Stomach smooth muscle (tissue), 2 donors: ENCODE measurements around the gene GSTO1.
"Not testable (repeated sequence)": the region's sequence is repeated elsewhere in the genome, so short reads cannot be mapped to it uniquely, and the experiment has no call there.

ENCODE experiments used
- H3K27ac ChIP-seq: one replicate; pipeline ENCODE4 v1.7.0; 2013; ENCODE audit warnings: mild to moderate bottlenecking, low read length, inconsistent platforms
- H3K27me3 ChIP-seq, 2 donors: one replicate each; pipeline ENCODE4 v1.7.0; 2013; ENCODE audit warnings: low read length in 2 of 2; ENCODE audit not compliant: insufficient read depth in 2 of 2, control insufficient read depth in 1 of 2
- H3K36me3 ChIP-seq, 2 donors: one replicate each; pipeline ENCODE4 v1.7.0; 2013; ENCODE audit warnings: low read length in 2 of 2; ENCODE audit not compliant: control insufficient read depth in 2 of 2, insufficient read depth in 2 of 2
- H3K4me1 ChIP-seq: one replicate; pipeline ENCODE4 v1.7.0; 2013; ENCODE audit warnings: low read length; ENCODE audit not compliant: control insufficient read depth, insufficient read depth
- H3K4me3 ChIP-seq, 2 donors: one replicate each; pipeline ENCODE4 v1.7.0; 2013; ENCODE audit warnings: low read length in 2 of 2
- H3K9ac ChIP-seq, 2 donors: one replicate each; pipeline ENCODE4 v1.7.0; 2013; ENCODE audit warnings: low read length in 2 of 2, mild to moderate bottlenecking in 1 of 2
- H3K9me3 ChIP-seq, 2 donors: one replicate each; pipeline ENCODE4 v1.7.0; 2013; ENCODE audit warnings: low read length in 2 of 2; ENCODE audit not compliant: control insufficient read depth in 2 of 2
- donor health status: healthy.
- donor health status: Pancreatic carcinoma.

GSTO1 gene

GRCh38 chr10:104233817-104234216 is 20.9 kb upstream of the GSTO1 start:
- no peaks in the 10 kb centered on the region for H3K27me3 ChIP-seq
- H3K9ac ChIP-seq = no peak overlapping the region
- H3K4me3 ChIP-seq = no peak overlapping the region
- H3K9me3 ChIP-seq = no peaks in the 10 kb centered on the region
- H3K27ac ChIP-seq = no peak overlapping the region
- H3K4me1 ChIP-seq = peaks cover 9% of the 10 kb centered on the region
- no peaks in the 10 kb centered on the region for H3K36me3 ChIP-seq

GRCh38 chr10:104234934-104235333 is 19.8 kb upstream of the GSTO1 start:
- Histone ChIP-seq H3K27me3 (no peaks in the 10 kb centered on the region), H3K36me3 (no peaks in the 10 kb centered on the region)

GRCh38 chr10:104235801-104236200 is 18.9 kb upstream of the GSTO1 start:
- Histone ChIP-seq H3K4me1 (peaks cover 9% of the 10 kb centered on the region), H3K27ac (no peak overlapping the region), H3K9me3 (no peaks in the 10 kb centered on the region), H3K9ac (no peak overlapping the region), H3K36me3 (no peaks in the 10 kb centered on the region), H3K4me3 (no peak overlapping the region), H3K27me3 (no peaks in the 10 kb centered on the region)

More at GRCh38 chr10:104234934-104235333, 19.8 kb upstream of the GSTO1 start:
- H3K4me1 ChIP-seq = peaks cover 9% of the 10 kb centered on the region
- no peak overlapping the region for H3K9ac ChIP-seq
- no peak overlapping the region for H3K4me3 ChIP-seq
- H3K27ac ChIP-seq = no peak overlapping the region
- H3K9me3 ChIP-seq = no peaks in the 10 kb centered on the region

- Histone ChIP-seq H3K4me1 (no peaks in the 10 kb centered on the region), H3K4me3 (no peak overlapping the region), H3K27ac (no peak overlapping the region), H3K9ac (no peak overlapping the region), H3K27me3 (no peaks in the 10 kb centered on the region), H3K36me3 (no peaks in the 10 kb centered on the region), H3K9me3 (no peaks in the 10 kb centered on the region)
Observed at GRCh38 chr10:104240078-104240477, 14.6 kb upstream of the GSTO1 start.

GRCh38 chr10:104242545-104242944 is 12.1 kb upstream of the GSTO1 start:
- H3K27ac ChIP-seq = no peak overlapping the region

GRCh38 chr10:104243009-104243408 is 11.7 kb upstream of the GSTO1 start:
- H3K27ac ChIP-seq, H3K9ac ChIP-seq, H3K36me3 ChIP-seq, H3K9me3 ChIP-seq, H3K4me1 ChIP-seq, H3K27me3 ChIP-seq, H3K4me3 ChIP-seq: not testable (repeated sequence)

More at GRCh38 chr10:104242545-104242944, 12.1 kb upstream of the GSTO1 start:
- Histone ChIP-seq H3K36me3 (no peaks in the 10 kb centered on the region), H3K27me3 (no peaks in the 10 kb centered on the region), H3K4me3 (no peak overlapping the region), H3K9ac (no peak overlapping the region), H3K9me3 (no peaks in the 10 kb centered on the region), H3K4me1 (no peaks in the 10 kb centered on the region)

GRCh38 chr10:104243512-104243911 is 11.2 kb upstream of the GSTO1 start:
- Histone ChIP-seq H3K4me1 (no peaks in the 10 kb centered on the region), H3K9me3 (no peaks in the 10 kb centered on the region), H3K4me3 (no peak overlapping the region), H3K27ac (no peak overlapping the region), H3K9ac (no peak overlapping the region), H3K36me3 (no peaks in the 10 kb centered on the region), H3K27me3 (no peaks in the 10 kb centered on the region)

GRCh38 chr10:104245066-104245632 is 9.5 kb upstream of the GSTO1 start:
- Histone ChIP-seq H3K27me3 (no peaks in the 10 kb centered on the region), H3K36me3 (no peaks in the 10 kb centered on the region), H3K9me3 (no peaks in the 10 kb centered on the region), H3K4me1 (no peaks in the 10 kb centered on the region), H3K27ac (no peak overlapping the region), H3K9ac (no peak overlapping the region), H3K4me3 (no peak overlapping the region)

GRCh38 chr10:104246976-104247375 is 7.7 kb upstream of the GSTO1 start:
- Histone ChIP-seq H3K36me3 (no peaks in the 10 kb centered on the region), H3K9ac (no peak overlapping the region), H3K4me3 (no peak overlapping the region), H3K9me3 (no peaks in the 10 kb centered on the region), H3K27ac (no peak overlapping the region), H3K4me1 (no peaks in the 10 kb centered on the region), H3K27me3 (no peaks in the 10 kb centered on the region)

GRCh38 chr10:104247513-104248146 is 7.1 kb upstream of the GSTO1 start:
- Histone ChIP-seq H3K4me3 (no peak overlapping the region), H3K27me3 (no peaks in the 10 kb centered on the region), H3K4me1 (no peaks in the 10 kb centered on the region), H3K36me3 (no peaks in the 10 kb centered on the region), H3K9me3 (no peaks in the 10 kb centered on the region), H3K27ac (no peak overlapping the region), H3K9ac (no peak overlapping the region)

- not testable (repeated sequence) for H3K9ac ChIP-seq, H3K27me3 ChIP-seq, H3K36me3 ChIP-seq, H3K27ac ChIP-seq, H3K4me1 ChIP-seq, H3K4me3 ChIP-seq, H3K9me3 ChIP-seq
Observed at GRCh38 chr10:104248931-104249330, 5.8 kb upstream of the GSTO1 start.
